Stimulated activated CD4-positive, alpha-beta T cell treated with anti-CD3 and anti-CD28 coated beads, Interleukin-15, amount 100 ng/mL, for 48 hours (primary cell): Measurements from ENCODE around the gene MEF2B.
A peak's percentile ranks its signal among the peaks of the same experiment; 100 is the strongest.
"Not testable (repeated sequence)": the region's sequence is repeated elsewhere in the genome, so short reads cannot be mapped to it uniquely, and the experiment has no call there.

Experiments used
- DNase-seq, 2 donors: peaks; one replicate each; pipeline ENCODE4 v3.0.0-alpha.2; 2020; ENCODE audit warnings: low read depth in 2 of 2

Gene MEF2B

DNA sequence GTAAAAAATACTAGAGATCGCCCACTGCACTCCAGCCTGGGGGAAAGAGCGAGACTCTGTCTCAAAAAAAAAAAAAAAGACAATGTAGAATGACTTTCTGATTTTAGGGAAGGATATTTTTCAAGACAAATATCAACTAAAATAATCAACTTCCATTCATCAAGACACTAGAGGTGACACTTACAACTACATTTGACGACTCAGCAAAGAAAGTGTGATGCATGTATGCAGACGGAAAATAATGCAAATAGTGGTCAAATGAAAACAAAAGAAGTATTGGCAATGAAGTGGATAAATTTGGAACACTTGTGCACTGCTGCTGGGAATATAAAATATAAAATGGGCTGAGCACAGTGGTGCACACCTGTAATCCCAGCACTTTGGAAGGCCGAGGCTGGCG, 44.0 kb downstream of the MEF2B start:
- DNase-seq = no peak

GRCh38 chr19:19123386-19123785, 46.7 kb downstream of the MEF2B start:
- no peak for DNase-seq

GRCh38 chr19:19122902-19123301, 47.2 kb downstream of the MEF2B start:
- no peak for DNase-seq

DNA sequence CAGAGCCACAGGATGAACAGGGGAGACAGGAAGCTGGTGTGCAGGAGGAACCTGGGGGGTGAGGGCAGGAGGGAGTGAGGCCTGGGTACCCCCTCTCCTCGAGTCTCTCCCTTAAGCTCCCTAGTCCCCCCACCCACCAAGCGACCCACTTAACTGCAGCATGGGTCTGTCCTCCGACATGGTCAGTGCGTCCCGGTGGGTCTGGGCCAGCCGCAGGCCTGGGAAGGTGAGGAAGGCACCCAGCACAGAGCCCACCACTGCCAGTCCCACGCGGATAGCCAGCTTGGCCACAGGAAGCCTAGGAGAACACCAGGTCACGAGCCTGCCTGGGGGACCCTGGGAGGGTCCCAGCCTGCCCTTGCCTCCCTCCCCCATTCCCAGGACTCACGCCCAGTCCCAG, 48.7 kb downstream of the MEF2B start:
- DNase-seq = no peak

- DNase-seq = peak; percentile 22 to 23
Measured at GRCh38 chr19:19120308-19121231, 49.5 kb downstream of the MEF2B start.

GRCh38 chr19:19119325-19120237, 50.5 kb downstream of the MEF2B start:
- no peak for DNase-seq

GRCh38 chr19:19115954-19116353, 54.1 kb downstream of the MEF2B start:
- peak in 1 of 2 donors; percentile 40 for DNase-seq

GRCh38 chr19:19113040-19113626, 56.9 kb downstream of the MEF2B start:
- no peak for DNase-seq

GRCh38 chr19:19111967-19112580, 58.0 kb downstream of the MEF2B start:
- DNase-seq = no peak

DNA sequence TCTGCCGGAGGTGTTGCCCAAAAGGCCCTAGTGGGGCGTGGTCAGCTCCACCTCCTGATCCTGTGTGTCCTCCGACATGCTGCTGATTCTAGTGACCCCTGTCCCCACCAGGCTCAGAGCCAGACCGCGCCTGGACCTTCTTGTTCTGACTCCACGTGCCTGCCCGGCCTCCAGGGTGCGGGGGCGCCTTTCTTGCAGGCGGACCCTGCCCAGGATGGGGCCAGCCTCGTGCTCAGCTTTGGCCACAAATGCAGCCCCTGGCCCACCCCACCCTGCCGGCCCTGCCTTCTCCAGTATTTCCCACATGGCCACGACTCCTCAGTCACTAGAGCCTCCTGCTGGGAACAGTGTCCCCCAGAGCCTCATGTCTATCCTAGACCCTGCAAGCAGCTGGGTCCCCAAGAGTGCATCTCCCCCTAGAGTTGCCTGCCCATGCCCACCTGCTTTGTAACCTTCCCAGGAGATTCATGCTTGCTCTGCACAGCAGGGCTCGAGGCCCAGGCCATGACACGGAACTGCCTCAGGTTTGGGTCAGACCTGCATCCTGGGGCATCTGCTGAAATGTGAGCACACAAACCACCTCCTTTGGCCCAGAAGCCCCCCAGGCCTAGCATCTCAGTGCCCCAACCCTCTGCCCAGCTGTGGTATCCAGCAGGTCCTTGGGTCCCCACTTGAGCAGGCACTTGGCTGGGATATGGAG, 58.8 kb downstream of the MEF2B start:
- no peak for DNase-seq

- peak in 1 of 2 donors; percentile 10 for DNase-seq
Measured at GRCh38 chr19:19110410-19111135, 59.5 kb downstream of the MEF2B start.

GRCh38 chr19:19109601-19110000, 60.5 kb downstream of the MEF2B start:
- DNase-seq = no peak

GRCh38 chr19:19107654-19108053, 62.4 kb downstream of the MEF2B start:
- DNase-seq = no peak

GRCh38 chr19:19106938-19107337, 63.1 kb downstream of the MEF2B start:
- not testable (repeated sequence) for DNase-seq

DNA sequence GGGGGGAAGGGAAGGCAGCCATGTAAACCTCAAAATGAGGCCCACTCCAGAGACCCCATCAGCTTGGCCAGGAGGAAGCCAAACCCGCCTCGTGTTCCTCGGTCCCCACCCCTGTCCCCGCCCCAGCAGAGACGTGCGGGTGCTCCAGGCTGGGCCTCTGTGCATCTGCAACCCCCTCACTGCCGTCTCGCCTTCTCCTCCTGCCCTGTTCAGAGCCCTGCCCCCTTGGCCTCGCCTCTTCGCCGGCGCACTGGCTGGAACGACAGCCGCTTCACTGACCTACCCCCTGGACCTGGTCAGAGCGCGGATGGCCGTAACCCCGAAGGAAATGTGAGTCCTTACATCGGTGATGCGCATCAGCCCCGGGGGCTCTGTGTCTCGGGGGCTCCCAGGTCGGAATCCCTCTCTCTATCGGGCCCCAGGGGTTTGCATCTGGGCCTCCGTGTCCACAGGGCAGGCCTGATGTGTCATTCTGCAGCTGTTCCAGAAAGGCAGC, 64.0 kb downstream of the MEF2B start:
- DNase-seq = no peak

- no peak for DNase-seq
Measured at GRCh38 chr19:19105365-19106055, 64.6 kb downstream of the MEF2B start.

DNA sequence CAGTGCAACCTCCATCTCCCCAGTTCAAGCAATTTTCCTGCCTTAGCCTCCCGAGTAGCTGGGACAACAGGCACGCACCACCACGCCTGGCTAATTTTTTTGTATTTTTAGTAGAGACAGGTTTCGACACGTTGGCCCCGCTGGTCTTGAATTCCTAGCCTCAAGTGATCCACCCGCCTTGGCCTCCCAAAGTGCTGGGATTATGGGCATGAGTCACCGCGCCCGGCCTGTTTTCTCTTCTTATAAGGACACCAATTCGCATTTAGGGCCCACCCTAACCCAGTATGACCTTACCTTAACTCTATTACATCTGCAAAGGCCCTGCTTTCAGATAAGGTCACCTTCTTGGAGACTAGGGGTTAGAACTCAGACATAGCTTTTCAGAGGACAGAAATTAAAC, 66.9 kb downstream of the MEF2B start:
- DNase-seq = no peak

DNA sequence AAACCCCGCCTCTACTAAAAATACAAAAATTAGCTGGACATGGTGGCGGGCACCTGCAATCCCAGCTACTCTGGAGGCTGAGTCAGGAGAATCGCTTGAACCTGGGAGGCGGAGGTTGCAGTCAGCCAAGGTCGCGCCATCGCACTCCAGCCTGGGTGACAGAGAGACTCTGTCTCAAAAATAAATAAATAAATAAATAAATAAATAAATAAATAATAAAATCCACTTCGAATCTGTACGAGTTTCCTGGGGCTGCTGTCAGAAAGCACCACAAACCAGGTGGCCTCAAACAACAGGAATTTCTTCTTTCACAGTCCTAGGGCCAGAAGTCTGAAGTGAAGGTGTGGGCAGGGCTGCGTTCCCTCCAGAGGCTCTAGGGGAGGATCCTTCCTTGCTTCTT, 67.5 kb downstream of the MEF2B start:
- DNase-seq = not testable (repeated sequence)

DNA sequence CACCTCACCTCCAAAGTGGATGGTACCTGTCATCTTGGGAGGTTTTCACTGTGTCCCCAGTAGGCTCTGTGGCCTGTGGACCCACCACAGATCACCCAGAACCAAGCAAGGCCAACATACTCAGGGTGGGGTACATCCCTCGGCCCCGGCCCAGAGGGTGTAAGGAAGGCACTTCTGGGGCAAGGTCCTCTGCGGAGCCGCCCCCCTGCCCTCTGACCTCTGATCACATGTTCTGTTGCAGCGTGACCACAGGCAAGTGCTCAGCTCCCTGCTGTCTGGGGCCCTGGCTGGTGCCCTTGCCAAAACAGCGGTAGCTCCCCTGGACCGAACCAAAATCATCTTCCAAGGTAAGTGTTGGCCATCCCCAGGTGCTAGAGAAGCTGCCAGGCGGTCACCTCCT, 68.5 kb downstream of the MEF2B start:
- DNase-seq = no peak
